Spleen (tissue), 11 donors: Measurements from ENCODE around the gene TBC1D19. TPM values are rescaled to one million over a fixed set of nuclear protein-coding genes. Genes with fewer than 3 reads are reported as not detected.

Experiments
- DNase-seq: peaks from one replicate; pipeline ENCODE4 v3.0.0-alpha.2; 2020
- H3K27ac ChIP-seq, 8 donors: fragments of 200-600 bp; sonication (generic) in 7 of 8; 1 replicate in 4 of 8; 2 replicates in 4 of 8; pipeline versions ENCODE4 v1.5.0 to v1.8.0; 2016 to 2021; ENCODE audit warnings: inconsistent platforms in 4 of 8, mild to moderate bottlenecking in 4 of 8, moderate library complexity in 1 of 8
- H3K27me3 ChIP-seq, 7 donors: fragments of 200-600 bp; sonication (generic) in 6 of 7; replicated peaks in 1 of 7; 1 replicate in 4 of 7; 2 replicates in 3 of 7; pipeline versions ENCODE4 v1.5.0 to v1.8.0; 2016 to 2021; ENCODE audit warnings: inconsistent platforms in 3 of 7, mild to moderate bottlenecking in 1 of 7
- H3K36me3 ChIP-seq, 6 donors: fragments of 200-600 bp; sonication (generic) in 5 of 6; 1 replicate in 4 of 6; 2 replicates in 2 of 6; pipeline versions ENCODE4 v1.5.0 to v1.8.0; 2016 to 2021; ENCODE audit warnings: inconsistent platforms in 2 of 6
- H3K4me1 ChIP-seq, 6 donors: fragments of 200-600 bp; sonication (generic) in 5 of 6; 1 replicate in 3 of 6; 2 replicates in 3 of 6; pipeline versions ENCODE4 v1.5.0 to v1.8.0; 2016 to 2021; ENCODE audit warnings: inconsistent platforms in 3 of 6
- H3K4me3 ChIP-seq, 8 donors: fragments of 200-600 bp; sonication (generic) in 7 of 8; 1 replicate in 4 of 8; 2 replicates in 4 of 8; pipeline versions ENCODE4 v1.5.0 to v1.8.0; 2016 to 2021; ENCODE audit warnings: inconsistent platforms in 4 of 8, mild to moderate bottlenecking in 4 of 8, moderate library complexity in 2 of 8
- H3K9me3 ChIP-seq, 8 donors: fragments of 200-600 bp; sonication (generic) in 7 of 8; 1 replicate in 4 of 8; 2 replicates in 4 of 8; pipeline versions ENCODE4 v1.5.0 to v1.8.0; 2016 to 2021; ENCODE audit warnings: inconsistent platforms in 4 of 8
- CTCF ChIP-seq, 11 experiments: fragments of 200-600 bp in 7 of 11; fragments of 450-650 bp in 4 of 11; sonication (generic) in 4 of 11; IDR thresholded peaks in 8 of 11; conservative IDR thresholded peaks in 3 of 11; 1 replicate in 7 of 11; 2 replicates in 4 of 11; pipeline versions ENCODE4 v1.4.0 to v1.8.0; 2016 to 2021; ENCODE audit warnings: antibody characterized with exemption in 11 of 11, inconsistent platforms in 4 of 11, mild to moderate bottlenecking in 1 of 11
- POLR2A ChIP-seq, 3 donors: fragments of 450-650 bp; IDR thresholded peaks; one replicate each; pipeline ENCODE4 v1.5.1; 2017; ENCODE audit warnings: antibody characterized with exemption in 3 of 3, mild to moderate bottlenecking in 1 of 3
- POLR2AphosphoS5 ChIP-seq, 3 donors: sonication (generic); formaldehyde crosslinking; IDR thresholded peaks; one replicate each; pipeline ENCODE4 v1.5.1; 2017; ENCODE audit warnings: antibody characterized with exemption in 3 of 3
- WGBS, 5 donors: extraction: QIAGEN DNeasy Blood & Tissue Kit in 3 of 5; methylation state at CpG; one replicate each; pipeline versions ENCODE4 v1.1.5 to v1.1.7; 2013 to 2018; 5-methylcytosine and 5-hydroxymethylcytosine counted together
- intact Hi-C: fragments of 100-400 bp; cut with DNase I; formaldehyde crosslinking; loops from one replicate; pipeline ENCODE4 v1.15.0; 2023; ENCODE audit warnings: low total_unique reads
- polyA plus RNA-seq, 3 donors: library from polyadenylated mRNA; stranded (reverse); fragments of 200-250 nt; gene quantifications; one replicate each; pipeline ENCODE4 v1.2.1, GENCODE V29; 2013
- total RNA-seq, 7 donors: library from RNA; depleted of rRNA in 3 of 7; stranded (reverse); fragments of >200 nt in 3 of 7; fragmentation: NEBNext Ultra II Directional in 4 of 7; extraction: Animal tissue kit (Norgen Biotek cat#: 25700) in 4 of 7; gene quantifications; one replicate each; pipeline versions ENCODE4 v1.1.0 to v1.2.1, GENCODE V29; 2016 to 2021
- donor health status: healthy with polysubstance abuse.
- donor health status: DM: no; HTN: no; CAD: no; lungs with moderate emphysema.
- donor health status: DM: no; HTN: no; CAD: no.
- donor health status: Bipolar disorder and iron deficiency.
- donor health status: healthy.
- donor health status: DM: no; HTN: no; CAD: no.
- donor health status: DM: yes; HTN: yes; CAD: no.

The TBC1D19 gene
- total and polyA plus RNA-seq, 10 donors: 1.1 to 18.0 (median 8.4) TPM

GRCh38 chr4:26762650-26763049 lies 178.8 kb downstream of the TBC1D19 start:
- 79 to 94% (median 89%) methylated on average over 2 of the region's 2 CpGs for WGBS, 5 donors
- Histone ChIP-seq H3K27ac (peak overlapping the region in 4 of 8 donors; percentile 19 to 44 (median 38)), H3K27me3 (no peaks in the 10 kb centered on the region), H3K36me3 (peaks cover 0 to 9% (median 0%) of the 10 kb centered on the region in 6 donors), H3K4me3 (no peak overlapping the region), H3K9me3 (no peaks in the 10 kb centered on the region), H3K4me1 (peaks cover 0 to 14% (median 9%) of the 10 kb centered on the region in 6 donors)
- TF ChIP-seq CTCF (IDR thresholded peaks at IDR 0.05 in 8 of 11, conservative IDR thresholded peaks at IDR 0.05 in 3 of 11) (no peak), POLR2A (IDR thresholded peaks at IDR 0.05) (no peak), POLR2AphosphoS5 (IDR thresholded peaks at IDR 0.05) (no peak)
- intact Hi-C loops: no loop called here
- no peak for DNase-seq

GRCh38 chr4:26763063-26763462 lies 179.2 kb downstream of the TBC1D19 start:
- Histone ChIP-seq H3K4me1 (peaks cover 0 to 14% (median 9%) of the 10 kb centered on the region in 6 donors), H3K36me3 (peaks cover 0 to 9% (median 0%) of the 10 kb centered on the region in 6 donors), H3K27ac (peak overlapping the region in 5 of 8 donors; percentile 19 to 44 (median 40)), H3K9me3 (no peaks in the 10 kb centered on the region), H3K4me3 (no peak overlapping the region), H3K27me3 (no peaks in the 10 kb centered on the region)
- no peak for TF ChIP-seq POLR2A (IDR thresholded peaks at IDR 0.05)
- WGBS, 5 donors: 40 to 56% (median 45%) methylated on average over 2 of the region's 2 CpGs
- intact Hi-C loops: no loop called here
- no peak for DNase-seq

GRCh38 chr4:26763648-26764047 lies 179.8 kb downstream of the TBC1D19 start:
- no peak for DNase-seq
- peak overlapping the region in 4 of 8 donors; percentile 19 to 44 (median 41) for H3K27ac ChIP-seq
- intact Hi-C loops: no loop called here
- no peak overlapping the region for H3K4me3 ChIP-seq
- no peaks in the 10 kb centered on the region for H3K9me3 ChIP-seq
- 38 to 63% (median 44%) methylated on average over 3 of the region's 3 CpGs for WGBS, 5 donors
- peaks cover 0 to 14% (median 9%) of the 10 kb centered on the region in 6 donors for H3K4me1 ChIP-seq
- peaks cover 0 to 4% (median 0%) of the 10 kb centered on the region in 6 donors for H3K36me3 ChIP-seq
- H3K27me3 ChIP-seq: no peaks in the 10 kb centered on the region
- TF ChIP-seq POLR2A (IDR thresholded peaks at IDR 0.05) (no peak), POLR2AphosphoS5 (IDR thresholded peaks at IDR 0.05) (no peak), CTCF (IDR thresholded peaks at IDR 0.05 in 8 of 11, conservative IDR thresholded peaks at IDR 0.05 in 3 of 11) (no peak)

- no peak for TF ChIP-seq POLR2A (IDR thresholded peaks at IDR 0.05)
- H3K27ac ChIP-seq: no peak overlapping the region
- DNase-seq: no peak
- H3K4me3 ChIP-seq: no peak overlapping the region
- WGBS, 5 donors: 88 to 100% (median 92%) methylated on average over 1 of the region's 1 CpG
- intact Hi-C loops: no loop called here
- peaks cover 0 to 14% (median 9%) of the 10 kb centered on the region in 6 donors for H3K4me1 ChIP-seq
- peaks cover 0 to 4% (median 0%) of the 10 kb centered on the region in 6 donors for H3K36me3 ChIP-seq
- H3K27me3 ChIP-seq: no peaks in the 10 kb centered on the region
- H3K9me3 ChIP-seq: no peaks in the 10 kb centered on the region
These were observed 180.3 kb downstream of the TBC1D19 start for GRCh38 chr4:26764231-26764630.

GRCh38 chr4:26765515-26765914 lies 181.6 kb downstream of the TBC1D19 start:
- intact Hi-C loops: no loop called here
- H3K27me3 ChIP-seq: no peaks in the 10 kb centered on the region
- H3K4me1 ChIP-seq: peaks cover 0 to 14% (median 9%) of the 10 kb centered on the region in 6 donors
- no peak overlapping the region for H3K27ac ChIP-seq
- TF ChIP-seq POLR2AphosphoS5 (IDR thresholded peaks at IDR 0.05) (no peak), POLR2A (IDR thresholded peaks at IDR 0.05) (no peak), CTCF (IDR thresholded peaks at IDR 0.05 in 8 of 11, conservative IDR thresholded peaks at IDR 0.05 in 3 of 11) (no peak)
- no peaks in the 10 kb centered on the region for H3K9me3 ChIP-seq
- no peak overlapping the region for H3K4me3 ChIP-seq
- no peak for DNase-seq
- peaks cover 0 to 4% (median 0%) of the 10 kb centered on the region in 6 donors for H3K36me3 ChIP-seq
- WGBS, 5 donors: 68 to 85% (median 78%) methylated on average over 3 of the region's 3 CpGs
